Measurements from ENCODE around the gene BTF3L4.

The BTF3L4 gene

GRCh38 chr1:52123622-52124021, 67.5 kb downstream of the BTF3L4 start:
- no peak for DNase-seq (ENCODE audit: low spot score)

DNA sequence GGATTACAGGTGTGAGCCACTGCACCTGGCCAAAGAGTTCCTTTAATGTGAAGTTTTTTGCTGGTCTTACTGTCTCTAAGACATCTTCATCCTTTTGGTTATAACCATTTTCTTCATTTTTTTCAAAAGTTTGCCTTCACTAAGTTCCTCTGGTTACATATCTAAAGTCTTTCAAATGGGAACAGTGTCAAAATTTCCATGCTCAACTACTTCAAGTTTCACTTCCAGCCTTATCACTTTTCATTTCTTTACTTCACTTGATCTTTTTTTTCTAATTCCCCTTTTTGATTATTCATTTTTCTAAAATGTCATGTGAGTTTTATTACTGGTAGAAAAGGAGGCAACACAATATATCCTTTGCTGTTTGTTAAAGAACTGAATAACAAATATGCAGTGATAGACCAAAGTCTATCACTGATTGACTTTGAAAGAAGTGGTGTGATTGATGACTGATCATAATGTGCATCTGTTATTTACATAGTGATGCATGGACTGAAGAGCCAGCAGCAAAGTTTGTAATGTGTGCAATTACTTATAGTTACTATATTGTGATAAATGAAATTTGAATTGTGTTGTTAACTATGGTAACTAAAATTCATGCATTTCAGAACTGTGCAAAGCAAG, 69.8 kb downstream of the BTF3L4 start:
- DNase-seq (ENCODE audit: low spot score) = no peak

- DNase-seq (ENCODE audit: low spot score) = no peak
Observed at GRCh38 chr1:52127181-52128180, 71.4 kb downstream of the BTF3L4 start.

DNA sequence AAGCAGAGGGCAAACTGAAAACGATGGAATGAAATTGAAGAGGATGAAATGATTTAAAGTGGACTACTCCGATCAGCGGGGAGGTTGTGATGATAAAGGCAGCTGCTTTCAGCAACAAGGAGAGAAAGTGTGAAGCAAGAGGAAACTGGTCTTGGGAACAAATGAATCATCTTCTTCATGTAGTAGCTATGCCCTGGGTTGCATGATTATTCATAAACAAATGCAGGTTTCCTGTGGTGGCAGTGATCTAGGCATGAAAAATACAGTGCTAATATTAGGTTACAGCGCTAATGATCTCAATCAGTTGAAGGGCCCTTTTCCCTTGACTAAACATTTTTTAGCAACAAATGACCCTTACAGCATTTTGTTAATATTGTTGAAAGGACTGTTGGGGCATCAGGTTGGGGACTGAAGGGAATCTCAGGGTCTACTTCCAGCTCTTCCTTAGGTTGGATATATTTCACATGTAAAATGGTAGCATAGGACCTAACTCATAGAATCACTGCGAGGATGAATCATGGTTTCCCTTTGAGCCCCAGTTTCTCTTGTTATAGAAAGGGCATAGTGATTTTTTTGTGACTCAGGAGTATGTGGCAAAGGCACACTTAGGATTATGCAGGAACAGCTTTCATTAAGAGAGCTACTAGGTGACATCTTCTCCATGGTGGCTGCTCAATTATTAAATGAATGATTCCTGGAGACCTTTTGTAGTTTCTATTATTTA, 83.9 kb downstream of the BTF3L4 start:
- no peak for DNase-seq (ENCODE audit: low spot score)
